Stimulated activated CD8-positive, alpha-beta memory T cell treated with anti-CD3 and anti-CD28 coated beads, Interleukin-4, amount 100 ng/mL, for 48 hours (primary cell): ENCODE measurements around the gene SETD6.
"Not testable (repeated sequence)": the region's sequence is repeated elsewhere in the genome, so short reads cannot be mapped to it uniquely, and the experiment has no call there.

Source experiments
- DNase-seq: peaks from one replicate; pipeline ENCODE4 v3.0.0-alpha.2; 2020

SETD6 gene

GRCh38 chr16:58548378-58548777 lies 33.1 kb downstream of the SETD6 start:
- DNase-seq = no peak

- DNase-seq = no peak
Observed at GRCh38 chr16:58551496-58551895, 36.2 kb downstream of the SETD6 start.

- no peak for DNase-seq
Observed at GRCh38 chr16:58556678-58557077, 41.4 kb downstream of the SETD6 start.

- DNase-seq = no peak
Observed at GRCh38 chr16:58563235-58563634, 47.9 kb downstream of the SETD6 start.

- DNase-seq = no peak
Observed at GRCh38 chr16:58563775-58564174, 48.5 kb downstream of the SETD6 start.

GRCh38 chr16:58565697-58566096 lies 50.4 kb downstream of the SETD6 start:
- not testable (repeated sequence) for DNase-seq
